ENCODE data around the gene FHL2. TPM values are rescaled to one million over a fixed set of nuclear protein-coding genes. Genes with fewer than 3 reads are reported as not detected.

The FHL2 gene
- total RNA-seq, 1 experiment from 2014 or later, result 45.4 TPM

DNA sequence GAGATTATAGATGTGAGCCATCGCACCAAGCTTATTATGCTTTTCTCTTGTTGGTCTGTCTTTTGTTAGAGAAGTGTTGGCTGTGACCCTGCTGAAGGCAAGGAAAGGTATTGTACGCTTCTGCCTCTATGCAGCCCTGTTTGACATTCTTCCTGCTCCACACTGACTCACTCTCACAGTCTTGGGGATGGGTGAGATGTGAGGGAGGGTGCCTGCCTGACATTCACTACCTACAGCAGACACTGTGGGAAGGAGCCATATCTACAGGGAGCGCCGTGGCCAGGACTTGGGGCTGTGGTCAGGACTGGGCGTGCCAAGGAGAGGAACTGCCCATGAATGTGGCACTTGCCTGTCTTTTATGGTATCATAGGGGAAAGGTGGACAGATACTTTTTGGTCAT lies 43.9 kb upstream of the FHL2 start:
- intact Hi-C loops (cut with micrococcal nuclease; ENCODE audit: unreplicated experiment), result loop anchor here (1.0 to 5.0 kb wide), 2 partner anchors 12 to 45 kb away; partner anchors contain the start of gene FHL2
- Histone ChIP-seq H3K4me3 (ENCODE audit: low read depth, low read length) (no peak overlapping the region), H3K36me3 (ENCODE audit: control insufficient read depth, insufficient read depth, low read length) (no peaks in the 10 kb centered on the region), H3K27me3 (replicated peaks; ENCODE audit: control insufficient read depth, insufficient read depth, low read length) (no peaks in the 10 kb centered on the region), H3K9me3 (no peaks in the 10 kb centered on the region), H3K4me1 (peaks cover 28% of the 10 kb centered on the region)
- H3K4me1 Mint-ChIP-seq (ENCODE audit: low read depth, unreplicated experiment), result peaks cover 12% of the 10 kb centered on the region
- no TSS peak for BruUV-seq (replicated peaks)
- peak overlapping the region; percentile 42 for H3K27ac Mint-ChIP-seq (ENCODE audit: unreplicated experiment)
- no peak for DNase-seq
- CTCF ChIA-PET, result no interaction called here
- TF ChIP-seq, protein P1, sequence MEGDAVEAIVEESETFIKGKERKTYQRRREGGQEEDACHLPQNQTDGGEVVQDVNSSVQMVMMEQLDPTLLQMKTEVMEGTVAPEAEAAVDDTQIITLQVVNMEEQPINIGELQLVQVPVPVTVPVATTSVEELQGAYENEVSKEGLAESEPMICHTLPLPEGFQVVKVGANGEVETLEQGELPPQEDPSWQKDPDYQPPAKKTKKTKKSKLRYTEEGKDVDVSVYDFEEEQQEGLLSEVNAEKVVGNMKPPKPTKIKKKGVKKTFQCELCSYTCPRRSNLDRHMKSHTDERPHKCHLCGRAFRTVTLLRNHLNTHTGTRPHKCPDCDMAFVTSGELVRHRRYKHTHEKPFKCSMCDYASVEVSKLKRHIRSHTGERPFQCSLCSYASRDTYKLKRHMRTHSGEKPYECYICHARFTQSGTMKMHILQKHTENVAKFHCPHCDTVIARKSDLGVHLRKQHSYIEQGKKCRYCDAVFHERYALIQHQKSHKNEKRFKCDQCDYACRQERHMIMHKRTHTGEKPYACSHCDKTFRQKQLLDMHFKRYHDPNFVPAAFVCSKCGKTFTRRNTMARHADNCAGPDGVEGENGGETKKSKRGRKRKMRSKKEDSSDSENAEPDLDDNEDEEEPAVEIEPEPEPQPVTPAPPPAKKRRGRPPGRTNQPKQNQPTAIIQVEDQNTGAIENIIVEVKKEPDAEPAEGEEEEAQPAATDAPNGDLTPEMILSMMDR (IDR thresholded peaks at IDR 0.05; ENCODE audit: insufficient read depth in 1 of 2, low read depth in 1 of 2, low read length in 1 of 2, severe bottlenecking in 1 of 2, unreplicated experiment in 1 of 2), result no peak
- POLR2A ChIA-PET, result no interaction called here
- no peaks in the 10 kb centered on the region for H3K36me3 Mint-ChIP-seq (ENCODE audit: insufficient read depth, unreplicated experiment)
- no peaks in the 10 kb centered on the region for H3K9me3 Mint-ChIP-seq (ENCODE audit: unreplicated experiment)
- H3K4me3 Mint-ChIP-seq (ENCODE audit: unreplicated experiment), result no peak overlapping the region
- no peaks in the 10 kb centered on the region for H3K27me3 Mint-ChIP-seq (ENCODE audit: insufficient read depth, unreplicated experiment)

DNA sequence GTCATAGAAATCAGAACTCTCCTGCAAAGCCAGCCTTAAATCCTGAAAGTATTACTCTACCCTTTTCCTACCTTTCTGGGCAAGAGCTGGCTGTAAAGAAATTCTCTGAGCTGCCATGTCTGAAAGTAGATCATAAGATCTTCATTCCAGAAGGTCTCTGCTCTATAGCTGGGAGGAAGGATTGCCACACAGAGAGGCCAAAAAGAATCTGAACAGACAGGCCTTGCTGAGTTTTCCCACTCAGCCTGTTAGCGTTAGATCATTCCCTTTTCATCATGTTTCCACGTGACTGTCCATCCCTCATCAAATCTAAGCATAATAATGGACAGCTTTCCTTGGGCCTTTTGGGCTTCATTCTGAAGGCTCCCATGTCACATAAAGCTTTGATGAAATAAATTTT lies 43.2 kb upstream of the FHL2 start:
- intact Hi-C loops (cut with micrococcal nuclease; ENCODE audit: unreplicated experiment), result loop anchor here (1.0 to 5.0 kb wide), 2 partner anchors 12 to 45 kb away; partner anchors contain the start of gene FHL2

DNA sequence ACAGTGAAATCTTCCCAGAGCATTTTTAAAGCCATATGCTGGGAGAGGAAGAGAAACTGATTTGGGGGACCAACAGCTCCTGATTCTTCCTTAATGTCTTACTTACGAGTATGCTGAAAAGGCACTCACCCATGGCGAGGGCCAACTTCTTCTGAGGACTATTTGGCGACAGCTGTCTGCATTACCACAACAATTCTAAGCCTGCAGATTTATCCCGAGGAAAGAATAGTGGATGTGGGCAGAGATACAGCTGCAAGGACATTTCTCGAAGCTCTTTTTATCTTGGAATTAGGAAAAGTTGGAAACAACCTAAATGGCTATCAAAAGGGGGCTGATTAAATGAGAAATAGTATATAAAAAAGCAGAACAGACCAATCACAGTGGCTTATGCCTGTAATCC lies 40.3 kb upstream of the FHL2 start:
- no peak for DNase-seq
- CTCF ChIA-PET, result no interaction called here
- Mint-ChIP-seq H3K27ac (ENCODE audit: unreplicated experiment) (no peak overlapping the region), H3K27me3 (ENCODE audit: insufficient read depth, unreplicated experiment) (no peaks in the 10 kb centered on the region), H3K9me3 (ENCODE audit: unreplicated experiment) (no peaks in the 10 kb centered on the region), H3K36me3 (ENCODE audit: insufficient read depth, unreplicated experiment) (no peaks in the 10 kb centered on the region), H3K4me1 (ENCODE audit: low read depth, unreplicated experiment) (peaks cover 6% of the 10 kb centered on the region), H3K4me3 (ENCODE audit: unreplicated experiment) (no peak overlapping the region)
- H3K4me1 ChIP-seq, result peaks cover 20% of the 10 kb centered on the region
- H3K36me3 ChIP-seq (ENCODE audit: control insufficient read depth, insufficient read depth, low read length), result no peaks in the 10 kb centered on the region
- no peaks in the 10 kb centered on the region for H3K27me3 ChIP-seq (replicated peaks; ENCODE audit: control insufficient read depth, insufficient read depth, low read length)
- no TSS peak for BruUV-seq (replicated peaks)
- intact Hi-C loops (cut with micrococcal nuclease; ENCODE audit: unreplicated experiment), result no loop called here
- TF ChIP-seq, protein P1 (IDR thresholded peaks at IDR 0.05; ENCODE audit: insufficient read depth in 1 of 2, low read depth in 1 of 2, low read length in 1 of 2, severe bottlenecking in 1 of 2, unreplicated experiment in 1 of 2), result no peak
- POLR2A ChIA-PET, result no interaction called here
- no peak overlapping the region for H3K4me3 ChIP-seq (ENCODE audit: low read depth, low read length)
- no peaks in the 10 kb centered on the region for H3K9me3 ChIP-seq

More for the DNA sequence above, 43.2 kb upstream of the FHL2 start:
- no peaks in the 10 kb centered on the region for H3K36me3 Mint-ChIP-seq (ENCODE audit: insufficient read depth, unreplicated experiment)
- no peak overlapping the region for H3K4me3 ChIP-seq (ENCODE audit: low read depth, low read length)
- H3K27ac Mint-ChIP-seq (ENCODE audit: unreplicated experiment), result no peak overlapping the region
- TF ChIP-seq, protein P1 (IDR thresholded peaks at IDR 0.05; ENCODE audit: insufficient read depth in 1 of 2, low read depth in 1 of 2, low read length in 1 of 2, severe bottlenecking in 1 of 2, unreplicated experiment in 1 of 2), result no peak
- no peaks in the 10 kb centered on the region for H3K27me3 Mint-ChIP-seq (ENCODE audit: insufficient read depth, unreplicated experiment)
- no TSS peak for BruUV-seq (replicated peaks)
- H3K9me3 Mint-ChIP-seq (ENCODE audit: unreplicated experiment), result no peaks in the 10 kb centered on the region
- H3K27me3 ChIP-seq (replicated peaks; ENCODE audit: control insufficient read depth, insufficient read depth, low read length), result no peaks in the 10 kb centered on the region
- H3K4me1 Mint-ChIP-seq (ENCODE audit: low read depth, unreplicated experiment), result peaks cover 12% of the 10 kb centered on the region
- CTCF ChIA-PET, result no interaction called here
- POLR2A ChIA-PET, result no interaction called here
- DNase-seq, result no peak
- peaks cover 23% of the 10 kb centered on the region for H3K4me1 ChIP-seq
- H3K9me3 ChIP-seq, result no peaks in the 10 kb centered on the region
- no peak overlapping the region for H3K4me3 Mint-ChIP-seq (ENCODE audit: unreplicated experiment)
- no peaks in the 10 kb centered on the region for H3K36me3 ChIP-seq (ENCODE audit: control insufficient read depth, insufficient read depth, low read length)

Data from Caco-2 (cell line).